Right atrium auricular region (tissue), 2 donors: Measurements from ENCODE around the gene SGCA. TPM values are rescaled to one million over a fixed set of nuclear protein-coding genes. Genes with fewer than 3 reads are reported as not detected.

Source experiments
- DNase-seq: peaks from one replicate; pipeline ENCODE4 v3.0.0-alpha.2; 2019; ENCODE audit warnings: low spot score
- H3K27ac ChIP-seq, 2 donors: fragments of 200-600 bp; sonication (generic); 1 replicate in 1 of 2; 2 replicates in 1 of 2; pipeline ENCODE4 v1.5.1; 2016 to 2019
- H3K27me3 ChIP-seq, 2 donors: fragments of 200-600 bp; sonication (generic); one replicate each; pipeline versions ENCODE4 v1.5.1 to v1.6.0; 2017 to 2019
- H3K36me3 ChIP-seq: fragments of 200-600 bp; sonication (generic); one replicate; pipeline ENCODE4 v1.5.1; 2016
- H3K4me1 ChIP-seq, 2 donors: fragments of 200-600 bp; sonication (generic); one replicate each; pipeline versions ENCODE4 v1.5.1 to v1.6.0; 2017 to 2019
- H3K4me3 ChIP-seq, 2 donors: fragments of 200-600 bp; sonication (generic); 1 replicate in 1 of 2; 2 replicates in 1 of 2; pipeline ENCODE4 v1.5.1; 2017 to 2019; ENCODE audit warnings: mild to moderate bottlenecking in 1 of 2, moderate library complexity in 1 of 2
- H3K9me3 ChIP-seq, 2 donors: fragments of 200-600 bp; sonication (generic); one replicate each; pipeline ENCODE4 v1.5.1; 2019
- CTCF ChIP-seq, 2 donors: fragments of 200-600 bp; sonication (generic); IDR thresholded peaks; one replicate each; pipeline ENCODE4 v1.5.1; 2019; ENCODE audit warnings: antibody characterized with exemption in 2 of 2
- total RNA-seq, 2 donors: library from RNA; depleted of rRNA; stranded (reverse); fragments of >200 nt; gene quantifications; one replicate each; pipeline ENCODE4 v1.1.0, GENCODE V29; 2016

SGCA gene
- total RNA-seq, 2 donors from 2014 or later: 120 to 207 TPM

DNA sequence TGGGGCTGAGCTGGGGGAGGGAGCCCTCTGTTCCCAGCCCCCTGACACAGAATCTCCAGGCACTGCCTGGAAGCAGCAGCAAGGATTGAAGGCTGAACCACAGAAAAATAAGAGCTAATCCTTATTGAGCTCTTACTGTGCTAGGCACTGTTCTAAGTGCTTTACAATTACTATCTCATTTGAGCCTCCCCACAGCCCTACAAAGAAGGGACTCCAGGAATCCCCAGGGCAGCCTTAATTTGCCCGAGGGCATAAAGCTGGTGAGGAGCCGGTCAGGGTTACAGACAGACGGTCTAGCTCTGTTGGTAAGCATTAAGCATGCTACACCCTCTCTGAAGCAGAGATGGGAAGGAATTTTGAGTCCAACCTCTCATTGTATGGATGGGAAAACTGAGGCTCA lies 42.9 kb upstream of the SGCA start:
- no peak overlapping the region for H3K27ac ChIP-seq
- H3K36me3 ChIP-seq: no peaks in the 10 kb centered on the region
- peaks cover 0 to 8% of the 10 kb centered on the region in 2 donors for H3K4me1 ChIP-seq
- no peak for TF ChIP-seq CTCF (IDR thresholded peaks at IDR 0.05)
- no peaks in the 10 kb centered on the region for H3K27me3 ChIP-seq
- H3K9me3 ChIP-seq: no peaks in the 10 kb centered on the region
- no peak overlapping the region for H3K4me3 ChIP-seq
- no peak for DNase-seq

- Histone ChIP-seq H3K4me3 (no peak overlapping the region), H3K36me3 (no peaks in the 10 kb centered on the region), H3K4me1 (peaks cover 0 to 12% of the 10 kb centered on the region in 2 donors), H3K27me3 (no peaks in the 10 kb centered on the region), H3K9me3 (no peaks in the 10 kb centered on the region), H3K27ac (no peak overlapping the region)
- no peak for DNase-seq
- TF ChIP-seq CTCF (IDR thresholded peaks at IDR 0.05): no peak
Measured at GRCh38 chr17:50123649-50124349, 42.0 kb upstream of the SGCA start.

GRCh38 chr17:50125420-50125997 lies 40.3 kb upstream of the SGCA start:
- Histone ChIP-seq H3K36me3 (no peaks in the 10 kb centered on the region), H3K4me3 (no peak overlapping the region), H3K9me3 (no peaks in the 10 kb centered on the region), H3K27ac (no peak overlapping the region), H3K27me3 (no peaks in the 10 kb centered on the region), H3K4me1 (peaks cover 0 to 29% of the 10 kb centered on the region in 2 donors)
- no peak for TF ChIP-seq CTCF (IDR thresholded peaks at IDR 0.05)
- no peak for DNase-seq

DNA sequence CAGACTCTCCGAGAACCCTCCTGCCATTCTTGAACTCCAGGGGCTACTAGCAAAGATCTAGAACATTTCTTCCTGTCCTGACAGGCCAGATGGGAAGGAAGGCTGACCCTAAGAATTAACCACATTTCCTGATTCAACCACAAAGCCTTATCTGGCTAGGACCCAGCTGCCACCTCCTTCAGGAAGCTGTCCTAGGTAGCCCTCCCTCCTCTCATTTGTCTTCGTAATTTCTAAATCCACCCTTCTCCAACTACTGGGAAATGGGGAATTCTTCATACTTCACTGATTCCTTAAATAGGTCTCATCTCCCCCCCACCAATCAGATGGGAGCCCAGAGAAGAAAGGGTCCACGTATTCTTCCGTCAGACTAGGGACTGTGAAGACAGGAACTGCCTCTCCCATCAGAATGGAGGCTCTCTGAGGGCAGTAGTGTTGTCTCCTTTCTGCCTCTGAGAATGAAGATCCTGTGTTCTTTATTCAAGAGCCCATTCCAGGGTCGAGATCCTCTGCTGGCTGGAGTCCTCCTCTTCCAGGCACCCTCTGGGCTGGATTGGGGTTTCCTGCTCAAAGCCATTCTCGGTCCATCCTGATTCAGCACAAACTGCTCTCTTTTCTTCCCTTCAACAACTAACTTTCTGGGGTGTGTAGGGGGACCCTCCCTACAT lies 38.0 kb upstream of the SGCA start:
- Histone ChIP-seq H3K27ac (no peak overlapping the region), H3K27me3 (no peaks in the 10 kb centered on the region), H3K4me3 (no peak overlapping the region), H3K36me3 (no peaks in the 10 kb centered on the region), H3K9me3 (no peaks in the 10 kb centered on the region), H3K4me1 (peaks cover 0 to 45% of the 10 kb centered on the region in 2 donors)
- TF ChIP-seq CTCF (IDR thresholded peaks at IDR 0.05): no peak
- no peak for DNase-seq

- Histone ChIP-seq H3K4me1 (peaks cover 0 to 54% of the 10 kb centered on the region in 2 donors), H3K4me3 (peak overlapping the region; percentile 40 to 57), H3K27me3 (no peaks in the 10 kb centered on the region), H3K9me3 (no peaks in the 10 kb centered on the region), H3K27ac (peak overlapping the region in 1 of 2 donors; percentile 46), H3K36me3 (no peaks in the 10 kb centered on the region)
- no peak for TF ChIP-seq CTCF (IDR thresholded peaks at IDR 0.05)
- DNase-seq: no peak
Measured at GRCh38 chr17:50128441-50129352, 37.1 kb upstream of the SGCA start.
